GM18951 (cell line): ENCODE data around the gene TNNI3K.

Experiments used
- POLR2A ChIP-seq: IDR thresholded peaks from 4 replicates; pipeline ENCODE4 v1.6.1; 2011; ENCODE audit warnings: mild to moderate bottlenecking; ENCODE audit not compliant: insufficient read length, insufficient read depth; ENCODE audit errors: extremely low read depth
- in situ Hi-C: fragments of 300-500 bp; cut with MboI; formaldehyde crosslinking; loops from one replicate; pipeline ENCODE4 v1.12.0; 2022; ENCODE audit warnings: low sequenced_read_pairs, mixed read lengths, inconsistent platforms; ENCODE audit not compliant: unreplicated experiment

The TNNI3K gene

GRCh38 chr1:74485622-74486021 lies 250.4 kb downstream of the TNNI3K start:
- in situ Hi-C loops = no loop called here

GRCh38 chr1:74486036-74486435 lies 250.8 kb downstream of the TNNI3K start:
- in situ Hi-C loops = no loop called here
- no peak for TF ChIP-seq POLR2A

More at GRCh38 chr1:74485622-74486021, 250.4 kb downstream of the TNNI3K start:
- TF ChIP-seq POLR2A = no peak

GRCh38 chr1:74496669-74497068 lies 261.5 kb downstream of the TNNI3K start:
- in situ Hi-C loops = no loop called here
- TF ChIP-seq POLR2A = no peak

GRCh38 chr1:74498901-74499300 lies 263.7 kb downstream of the TNNI3K start:
- TF ChIP-seq POLR2A = no peak
- in situ Hi-C loops = no loop called here

- in situ Hi-C loops = no loop called here
- TF ChIP-seq POLR2A = no peak
Measured at GRCh38 chr1:74502432-74502831, 267.2 kb downstream of the TNNI3K start.

- no peak for TF ChIP-seq POLR2A
- in situ Hi-C loops = no loop called here
Measured at GRCh38 chr1:74502858-74503257, 267.7 kb downstream of the TNNI3K start.

GRCh38 chr1:74504125-74504932 lies 269.1 kb downstream of the TNNI3K start:
- in situ Hi-C loops = no loop called here
- TF ChIP-seq POLR2A = no peak

- TF ChIP-seq POLR2A = no peak
- in situ Hi-C loops = no loop called here
Measured at GRCh38 chr1:74504933-74505512, 269.8 kb downstream of the TNNI3K start.

GRCh38 chr1:74505928-74506710 lies 270.9 kb downstream of the TNNI3K start:
- no peak for TF ChIP-seq POLR2A
- in situ Hi-C loops = no loop called here

GRCh38 chr1:74508449-74508848 lies 273.3 kb downstream of the TNNI3K start:
- no peak for TF ChIP-seq POLR2A
- in situ Hi-C loops = no loop called here

GRCh38 chr1:74512170-74512915 lies 277.2 kb downstream of the TNNI3K start, which contains the start of gene LRRC53:
Gene LRRC53 (minus strand): TSS chr1:74512611. CDS start chr1:74483349, 29,262 bp downstream.
- in situ Hi-C loops = no loop called here
- no peak for TF ChIP-seq POLR2A

GRCh38 chr1:74513411-74514300 lies 278.5 kb downstream of the TNNI3K start:
- in situ Hi-C loops = no loop called here
- no peak for TF ChIP-seq POLR2A
